Urothelium cell line (cell line): Measurements from ENCODE around the gene SNX5.

Experiments
- DNase-seq: peaks from one replicate; pipeline ENCODE4 v3.0.0; 2011; ENCODE audit warnings: low spot score, mixed read lengths
- FAIRE-seq: peaks from 2 replicates; lab custom pipeline; 2011; peaks lifted over from hg19 to GRCh38; lab: Jason Lieb, UNC

Gene SNX5

DNA sequence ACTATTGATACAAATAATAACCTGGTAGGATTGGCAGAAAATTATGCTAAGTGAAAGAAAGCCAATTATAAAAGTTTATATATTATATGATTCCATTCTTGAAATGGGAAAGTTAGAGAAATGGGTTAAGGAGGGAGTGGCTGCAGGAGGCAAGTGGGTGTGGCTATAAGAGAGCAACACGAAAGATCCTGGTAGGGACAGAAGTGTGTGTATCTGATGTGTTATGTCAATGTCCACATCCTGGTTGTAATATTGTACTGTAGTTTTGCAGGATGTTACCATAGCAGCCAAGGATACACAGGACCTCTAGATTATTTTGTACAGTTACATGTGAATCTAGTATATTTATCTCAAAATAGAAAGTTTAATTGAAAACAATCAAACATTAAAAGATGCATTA lies 46.8 kb downstream of the SNX5 start:
- FAIRE-seq (no peak), DNase-seq (no peak)

DNA sequence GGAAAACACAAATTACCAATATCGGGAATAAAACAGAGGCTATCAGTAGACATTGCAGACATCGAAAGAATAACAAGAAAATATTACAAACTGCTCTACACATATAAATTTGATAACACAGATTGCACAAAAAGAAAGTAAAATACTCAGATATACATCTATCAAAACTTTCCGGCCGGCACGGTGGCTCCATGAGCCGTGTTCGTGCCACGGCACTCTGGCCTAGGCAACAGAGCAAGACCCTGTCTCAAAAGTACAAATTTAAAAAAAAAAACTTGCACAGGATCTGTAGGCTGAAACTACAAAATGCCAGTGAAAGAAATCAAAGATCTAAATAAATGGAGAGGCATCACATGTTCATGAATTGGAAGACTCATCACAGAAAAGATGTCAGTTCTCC lies 49.4 kb downstream of the SNX5 start:
- FAIRE-seq (no peak), DNase-seq (no peak)

DNA sequence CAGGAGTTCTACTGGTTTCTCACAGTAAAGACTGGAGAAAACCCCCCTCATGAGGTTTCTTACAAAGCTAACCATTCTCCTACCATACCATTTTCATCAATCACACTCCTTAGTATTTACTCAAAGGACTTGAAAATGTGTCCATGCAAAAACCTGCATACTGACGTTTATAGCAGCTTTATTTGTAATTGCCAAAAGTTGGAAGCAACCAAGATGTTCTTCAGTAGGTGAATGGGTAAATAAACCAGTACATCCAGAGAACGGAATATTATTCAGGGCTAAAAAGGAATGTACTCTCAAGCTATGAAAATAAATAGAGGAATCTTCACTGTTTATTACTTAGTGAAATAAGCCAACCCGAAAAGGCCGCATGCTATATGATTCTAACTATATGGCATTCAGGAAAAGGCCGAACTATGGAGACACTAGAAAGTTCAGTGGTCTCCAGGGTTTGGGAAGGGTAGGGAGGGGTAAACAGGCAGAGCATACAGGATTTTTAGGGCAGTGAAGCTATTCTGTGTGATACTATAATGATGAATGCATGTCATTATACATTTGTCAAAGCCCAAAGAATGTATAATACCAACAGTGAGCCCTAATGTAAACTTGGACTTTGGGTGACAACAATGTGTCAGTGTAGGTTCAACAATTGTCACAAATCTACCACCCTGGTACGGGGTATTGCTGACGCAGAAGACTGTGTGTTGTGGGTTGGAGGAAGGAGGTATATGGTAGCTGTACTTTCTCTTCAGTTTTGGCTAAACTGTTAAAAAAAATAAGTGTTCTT lies 50.6 kb downstream of the SNX5 start:
- FAIRE-seq (no peak), DNase-seq (no peak)

DNA sequence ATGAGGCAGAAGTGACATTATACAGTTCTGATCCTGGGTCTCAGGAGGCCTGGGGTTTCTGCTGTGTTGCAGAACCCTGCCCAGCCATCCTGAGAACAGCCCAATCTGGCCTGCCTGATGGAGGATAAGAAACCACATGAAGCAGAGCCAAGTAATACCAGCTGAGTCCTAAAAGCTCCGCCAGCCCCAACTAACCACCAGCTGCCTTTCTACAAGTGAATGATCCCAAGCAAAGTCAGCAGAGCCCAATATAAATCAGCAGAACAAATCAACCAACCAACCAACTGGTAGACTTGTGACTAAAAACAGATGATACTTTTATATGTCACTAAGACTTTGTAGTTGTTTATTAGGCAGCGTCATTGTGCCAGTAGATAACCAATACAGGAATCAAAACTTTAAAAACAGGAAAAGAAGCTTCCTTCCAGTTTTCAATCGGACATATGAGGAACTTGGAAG lies 52.1 kb downstream of the SNX5 start:
- FAIRE-seq: no peak
- no peak for DNase-seq

DNA sequence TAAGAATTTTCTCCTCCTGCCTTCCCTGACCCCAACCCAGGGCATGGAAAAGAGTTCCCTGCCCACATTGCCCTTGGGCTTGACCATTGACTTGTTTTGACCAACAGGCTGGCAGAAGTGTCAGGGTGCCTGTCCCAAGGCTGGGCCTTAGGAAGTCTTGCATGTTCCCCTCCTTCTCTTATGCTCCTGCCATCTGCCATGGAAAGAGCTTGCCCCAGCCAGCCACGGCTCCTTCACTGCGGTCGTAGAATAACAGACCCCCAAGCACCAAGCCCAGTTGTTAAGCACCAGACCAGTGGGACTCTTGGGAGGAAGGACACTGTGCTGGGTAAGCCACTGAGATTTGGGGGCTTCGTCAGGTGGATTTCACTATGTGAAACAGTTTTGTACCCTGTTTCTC lies 53.6 kb downstream of the SNX5 start:
- no peak for DNase-seq
- FAIRE-seq: no peak

DNA sequence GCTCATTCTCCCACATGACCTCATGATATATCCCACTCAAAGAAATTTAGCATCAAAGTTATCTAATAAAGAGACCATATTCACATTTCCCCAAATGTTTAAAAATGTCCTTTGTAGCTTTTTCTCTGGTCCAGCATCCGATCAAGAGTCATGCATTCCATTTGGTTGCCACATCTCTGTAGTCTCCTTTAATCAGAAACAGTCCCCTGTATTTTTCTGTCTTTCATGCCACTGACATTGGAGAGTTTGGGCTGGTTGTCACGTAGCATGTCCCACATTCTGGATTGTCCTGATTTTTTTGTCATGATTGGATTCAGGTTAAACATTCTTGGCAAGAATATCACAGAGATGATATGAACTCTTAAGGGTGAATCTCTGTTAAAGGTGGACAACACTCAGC lies 55.7 kb downstream of the SNX5 start:
- no peak for FAIRE-seq
- no peak for DNase-seq

DNA sequence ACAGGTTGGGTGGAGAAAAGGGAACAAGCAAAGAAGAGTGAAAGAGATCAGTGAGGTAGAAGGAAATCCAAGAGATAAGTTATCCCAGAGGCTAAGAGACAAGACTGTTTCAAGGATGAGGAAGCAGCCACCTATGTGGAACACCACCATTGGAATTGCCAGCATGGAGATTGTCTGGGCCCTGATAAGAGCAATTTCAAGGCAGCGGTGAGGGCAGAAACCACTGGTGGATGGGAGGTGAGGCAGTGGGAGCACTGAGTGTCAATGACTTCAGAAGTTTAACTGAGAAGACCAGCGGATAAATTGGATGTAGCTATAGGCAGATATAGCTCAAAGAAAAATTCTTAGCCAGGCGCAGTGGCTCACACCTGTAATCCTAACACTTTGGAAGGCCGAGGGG lies 56.7 kb downstream of the SNX5 start:
- no peak for FAIRE-seq

DNA sequence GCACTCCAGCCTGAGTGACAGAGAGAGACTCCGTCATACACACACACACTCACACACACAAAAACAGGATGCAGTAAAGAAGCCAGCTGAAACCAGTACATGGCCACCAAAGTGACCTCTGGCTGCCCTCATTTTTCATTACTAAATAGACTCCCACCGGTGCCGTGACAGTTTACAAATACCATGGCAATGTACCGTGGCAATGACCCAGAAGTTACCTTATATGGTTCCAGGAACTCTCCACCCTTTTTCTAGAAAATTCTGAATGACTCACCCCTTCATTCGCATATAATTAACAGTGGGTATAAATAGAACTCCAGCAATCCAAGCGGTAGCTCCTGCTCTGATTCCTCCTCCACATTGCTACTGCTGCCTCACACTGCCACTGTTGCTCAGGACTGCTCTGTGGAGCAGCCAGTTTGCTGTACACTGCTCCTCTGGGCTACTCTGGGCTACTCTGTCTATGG lies 57.7 kb downstream of the SNX5 start:
- no peak for FAIRE-seq
- no peak for DNase-seq

More for the DNA sequence above, 56.7 kb downstream of the SNX5 start:
- DNase-seq: no peak

DNA sequence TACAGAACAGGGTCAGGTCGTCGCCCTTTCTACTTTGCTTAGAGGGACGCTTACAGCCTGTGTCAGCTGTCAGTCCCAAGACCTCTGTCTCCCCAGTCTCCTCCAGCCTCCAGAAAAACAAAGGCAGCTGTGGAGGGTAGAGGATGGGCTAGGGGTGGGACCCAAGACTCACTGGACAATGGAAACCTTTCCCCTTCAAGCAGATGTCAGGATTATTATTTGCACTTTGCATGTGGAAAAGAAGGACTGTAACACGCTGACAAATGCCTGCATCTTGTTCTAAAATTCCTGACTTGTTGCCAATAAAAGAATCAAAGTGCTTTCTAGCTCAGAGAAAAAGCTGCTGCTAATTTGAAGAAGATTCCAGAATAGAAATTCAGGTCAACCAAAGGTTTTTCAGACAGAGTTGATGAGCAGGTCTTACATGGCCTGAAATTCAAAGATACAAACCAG lies 58.7 kb downstream of the SNX5 start:
- DNase-seq: no peak
- no peak for FAIRE-seq

DNA sequence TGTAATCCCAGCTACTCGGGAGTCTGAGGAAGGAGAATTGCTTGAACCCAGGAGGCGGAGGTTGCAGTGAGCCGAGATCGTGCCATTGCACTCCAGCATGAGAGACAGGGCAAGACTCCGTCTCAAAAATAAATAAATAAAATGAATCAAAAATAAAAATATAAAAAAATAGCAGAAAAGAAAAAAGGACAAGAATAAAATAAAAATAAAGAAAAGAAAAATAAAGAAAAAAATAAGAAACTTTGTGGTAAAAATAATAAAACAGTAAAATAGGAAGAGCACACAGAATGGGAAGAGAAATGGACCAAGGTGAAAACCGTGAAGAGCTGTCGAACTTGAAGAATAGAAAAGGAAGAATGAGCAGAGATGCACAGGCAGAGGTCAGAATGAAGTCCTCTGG lies 63.0 kb downstream of the SNX5 start:
- FAIRE-seq (no peak), DNase-seq (no peak)

DNA sequence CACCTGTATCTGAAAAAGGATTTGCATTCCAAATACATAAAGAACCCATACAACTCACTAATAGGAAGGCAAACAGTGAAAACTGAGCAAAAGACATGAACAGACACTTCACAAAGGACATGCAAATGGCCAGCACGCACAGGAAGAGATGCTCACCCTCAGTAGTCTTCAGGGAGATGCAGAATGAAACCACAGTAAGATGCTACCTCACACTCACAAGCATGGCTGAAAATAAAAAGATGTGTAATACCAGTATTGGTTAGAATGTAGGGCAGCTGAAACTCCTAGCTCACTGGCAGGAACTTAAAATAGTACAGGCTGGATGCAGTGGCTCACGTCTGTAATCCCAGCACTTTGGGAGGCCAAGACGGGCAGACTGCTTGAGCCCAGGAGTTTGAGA lies 64.6 kb downstream of the SNX5 start:
- no peak for DNase-seq
- FAIRE-seq: no peak

DNA sequence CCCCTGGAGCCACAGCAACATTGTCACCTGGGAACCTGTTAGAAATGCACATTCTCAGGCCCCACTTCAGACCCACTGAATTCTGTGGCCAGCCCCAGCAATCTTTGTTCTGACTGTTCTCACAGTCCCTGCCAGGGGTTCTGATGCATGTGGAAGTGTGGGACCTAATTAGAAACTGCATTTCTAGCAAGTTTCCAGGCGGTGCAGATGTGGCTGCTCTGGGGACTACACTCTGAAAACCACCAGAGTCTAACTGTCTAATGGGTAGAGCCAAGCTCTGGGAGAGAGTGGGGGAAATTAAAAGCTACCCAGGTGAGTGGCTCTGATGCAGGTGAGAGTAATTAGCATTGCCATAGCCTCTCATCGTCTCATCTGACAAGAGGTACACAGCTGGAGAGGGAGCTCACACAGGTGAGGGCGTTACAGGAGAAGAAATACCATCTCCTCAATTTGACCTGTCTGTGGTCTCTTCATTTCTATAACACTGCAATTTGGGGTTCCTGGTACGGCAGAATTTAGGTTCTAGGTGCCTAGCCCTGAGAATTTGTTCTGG lies 66.0 kb downstream of the SNX5 start:
- DNase-seq (no peak), FAIRE-seq (no peak)

DNA sequence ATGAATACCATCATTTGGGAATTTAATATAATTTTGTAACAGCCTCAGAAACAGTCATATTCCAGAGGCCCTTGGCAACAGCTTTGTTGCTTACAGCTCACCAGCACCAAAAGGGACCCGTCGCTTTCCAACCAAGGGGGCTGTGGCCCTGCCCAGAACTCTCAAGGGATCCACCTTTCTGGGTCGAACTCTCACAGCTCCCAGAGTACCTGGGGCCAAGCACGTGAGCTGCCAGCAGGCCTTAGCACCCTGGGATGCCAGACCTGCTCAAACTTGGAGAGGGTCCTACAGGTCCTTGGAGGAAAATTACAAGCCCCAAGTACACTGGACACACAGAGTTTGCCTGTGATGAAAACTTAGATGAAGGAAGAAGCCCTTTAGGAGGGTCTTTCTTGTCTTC lies 66.6 kb downstream of the SNX5 start:
- no peak for DNase-seq
- no peak for FAIRE-seq

DNA sequence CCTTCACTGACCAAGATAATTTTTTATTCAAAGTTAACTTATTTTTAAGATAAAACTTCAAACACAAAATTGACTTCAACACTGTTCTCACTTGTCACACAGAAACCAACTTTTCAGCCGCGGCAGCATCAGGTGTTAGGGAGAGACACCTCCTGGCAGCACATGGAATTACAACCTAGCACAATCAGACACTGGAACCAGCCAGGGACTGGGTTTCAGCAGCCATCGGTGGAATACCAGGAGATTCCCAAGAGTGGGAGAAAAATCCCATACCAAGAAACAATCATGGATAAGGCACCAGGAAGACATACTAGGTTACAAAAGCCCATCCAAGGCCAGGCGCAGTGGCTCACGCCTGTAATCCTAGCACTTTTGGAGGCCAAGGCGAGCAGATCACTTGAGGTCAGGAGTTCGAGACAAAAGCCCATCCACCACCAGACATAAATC lies 70.0 kb downstream of the SNX5 start:
- DNase-seq (peak; percentile 72), FAIRE-seq (no peak)

DNA sequence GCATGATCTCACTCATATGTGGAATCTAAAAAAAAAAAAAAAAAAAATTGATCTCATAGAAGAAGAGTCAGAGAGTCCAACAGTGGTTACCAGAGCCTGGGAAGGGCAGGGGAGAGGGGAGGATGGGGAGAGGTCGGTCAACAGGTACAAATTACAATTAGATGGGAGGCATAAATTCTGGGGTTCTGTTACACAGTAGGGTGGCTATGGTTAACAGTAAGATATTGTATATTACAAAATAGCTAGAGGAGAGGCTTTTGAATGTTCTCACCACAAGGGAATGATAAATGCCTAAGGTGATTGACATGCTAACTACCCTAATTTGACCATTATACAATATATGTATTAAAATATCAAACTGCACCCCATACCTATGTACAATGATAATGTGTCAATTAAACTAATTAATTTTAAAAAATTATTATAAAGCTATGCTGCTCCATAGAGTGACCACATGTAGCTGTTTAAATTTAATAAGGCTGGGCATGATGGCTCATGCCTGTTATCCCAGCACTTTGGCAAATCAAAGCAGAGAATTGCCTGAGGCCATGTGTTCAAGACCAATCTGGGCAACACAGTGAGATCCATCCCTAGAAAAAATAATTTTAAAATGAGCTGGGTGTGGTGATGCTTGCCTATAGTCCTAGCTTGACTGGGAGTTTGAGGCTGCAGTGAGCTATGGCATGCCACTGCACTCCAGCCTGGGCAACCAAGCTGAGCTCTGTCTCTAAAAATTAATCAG lies 70.9 kb downstream of the SNX5 start:
- DNase-seq: no peak
- FAIRE-seq: no peak

DNA sequence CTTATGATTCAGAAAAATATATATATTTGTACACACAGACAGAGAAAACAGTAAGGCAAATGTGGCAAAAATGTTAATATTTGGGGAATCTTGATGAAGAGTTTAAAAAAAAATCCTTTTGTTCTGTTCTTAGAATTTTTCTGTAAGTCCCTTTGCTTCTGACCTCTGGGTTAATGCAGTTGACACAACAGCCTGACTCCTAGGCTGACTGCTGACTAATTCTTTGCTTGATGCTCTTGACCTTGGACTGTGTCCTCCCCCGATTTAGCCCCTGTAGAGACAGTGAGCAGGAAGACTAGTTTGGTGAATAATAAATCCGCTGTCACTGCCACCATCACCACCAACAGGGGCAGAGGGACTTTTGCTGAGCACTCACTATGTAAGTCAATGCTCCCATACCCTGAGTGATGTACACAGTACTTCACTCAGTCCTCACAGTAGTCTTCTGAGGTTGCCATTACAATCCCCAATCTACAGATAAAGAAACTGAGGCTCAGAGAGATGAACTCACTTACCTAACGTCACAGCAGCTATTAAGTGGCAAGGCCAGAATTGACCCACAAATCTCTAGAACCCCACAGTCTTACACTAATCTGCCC lies 71.7 kb downstream of the SNX5 start:
- no peak for DNase-seq
- FAIRE-seq: no peak

DNA sequence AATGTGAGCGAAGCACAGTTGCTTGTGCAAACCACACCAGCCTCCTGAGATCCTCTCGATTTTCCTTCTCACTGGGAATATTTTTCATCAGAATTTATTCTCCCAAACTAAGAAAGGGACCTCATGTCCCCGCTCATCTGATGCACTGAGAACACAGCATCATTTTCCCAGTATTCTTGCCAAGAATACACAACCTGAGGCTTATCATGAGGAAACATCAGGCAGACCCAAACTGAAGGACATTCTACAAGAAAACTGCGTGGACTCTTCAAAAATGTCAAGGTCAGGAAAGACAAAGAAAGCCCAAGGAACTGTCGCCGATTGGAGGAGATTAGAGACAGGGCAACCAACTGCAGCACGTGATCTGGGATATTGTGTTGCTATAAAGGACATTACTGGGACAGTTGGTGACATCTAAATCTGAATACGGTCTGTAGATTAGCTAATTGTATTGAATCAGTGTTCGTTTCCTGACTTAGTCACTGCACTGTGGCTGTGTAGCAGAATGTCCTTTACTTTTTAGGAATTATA lies 72.3 kb downstream of the SNX5 start:
- FAIRE-seq: no peak
- no peak for DNase-seq

DNA sequence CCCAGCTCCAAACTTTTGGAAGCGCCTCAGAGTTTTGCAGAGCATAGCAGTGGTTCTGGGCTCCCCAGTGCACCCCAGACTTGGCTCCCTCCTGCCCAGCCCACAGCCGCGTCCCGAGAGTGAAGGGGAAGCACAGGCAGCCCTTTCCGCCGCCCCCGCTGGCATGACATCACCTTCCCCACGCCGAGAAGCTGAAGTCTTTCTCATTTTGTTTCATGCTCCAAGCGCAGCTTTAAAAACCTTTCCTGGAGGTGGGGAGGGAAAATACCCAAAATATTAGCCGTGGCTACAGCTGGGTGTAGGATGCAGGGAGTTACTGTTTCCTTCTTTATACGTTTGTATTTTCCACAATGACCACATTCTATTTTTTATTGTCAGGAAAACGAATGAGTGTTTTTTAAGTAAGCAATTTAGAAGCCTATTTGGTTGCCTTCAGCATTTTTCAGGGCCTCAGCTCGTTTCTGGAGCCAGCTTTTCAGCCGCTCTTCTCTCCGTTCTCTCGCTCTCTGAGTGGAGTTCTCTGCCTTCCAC lies 72.9 kb downstream of the SNX5 start:
- no peak for FAIRE-seq

DNA sequence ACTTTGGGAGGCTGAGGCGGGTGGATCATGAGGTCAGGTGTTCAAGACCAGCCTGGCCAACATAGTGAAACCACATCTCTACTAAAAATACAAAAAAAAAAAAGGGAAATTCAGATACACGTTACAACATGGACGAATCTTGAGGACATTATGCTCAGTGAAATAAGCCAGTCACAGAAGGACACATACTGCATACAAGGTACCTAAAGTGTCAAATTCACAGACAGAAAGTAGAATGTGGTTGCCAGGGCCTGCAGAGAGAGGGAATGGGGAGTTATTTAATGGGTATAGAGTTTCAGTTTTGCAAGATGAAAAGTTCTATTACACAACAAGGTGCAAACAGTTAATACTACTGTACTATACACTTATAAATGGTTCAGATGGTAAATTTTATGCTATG lies 75.1 kb downstream of the SNX5 start:
- DNase-seq: no peak
- FAIRE-seq: no peak

More for the DNA sequence above, 72.9 kb downstream of the SNX5 start:
- DNase-seq: no peak

DNA sequence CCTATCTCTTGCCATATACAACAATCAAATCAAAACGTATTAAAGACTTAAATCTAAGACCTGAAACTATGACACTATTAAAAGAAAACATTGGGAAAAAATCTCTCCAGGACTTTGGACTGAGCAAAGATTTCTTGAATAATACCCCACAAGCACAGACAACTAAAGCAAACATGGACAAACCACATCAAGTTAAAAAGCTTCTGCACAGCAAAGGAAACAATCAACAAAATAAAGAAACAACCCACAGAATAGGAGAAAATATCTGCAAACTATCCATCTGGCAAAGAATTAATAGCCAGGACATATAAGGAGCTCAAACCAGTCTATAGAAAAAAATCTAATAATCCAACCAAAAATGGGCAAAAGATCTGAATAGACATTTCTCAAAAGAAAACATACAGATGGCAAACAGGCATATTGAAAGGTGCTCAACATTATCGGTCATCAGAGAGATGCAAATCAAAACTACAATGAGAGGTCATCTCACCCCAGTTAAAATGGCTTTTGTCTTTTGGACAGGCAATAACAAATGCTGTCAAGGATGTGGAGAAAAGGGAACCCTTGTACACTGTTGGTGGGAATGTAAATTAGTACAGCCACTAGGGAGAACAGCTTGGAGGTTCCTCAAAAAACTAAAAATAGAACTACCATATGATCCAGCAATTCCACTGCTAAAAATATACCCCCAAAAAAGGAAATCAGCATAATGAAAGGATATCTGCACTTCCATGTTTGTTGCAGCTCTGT lies 76.2 kb downstream of the SNX5 start:
- FAIRE-seq: no peak
- no peak for DNase-seq
